ENCODE measurements around the gene PI4K2A. TPM values are rescaled to one million over a fixed set of nuclear protein-coding genes. Genes with fewer than 3 reads are reported as not detected.

Gene PI4K2A
- total and polyA plus RNA-seq, 2 of the 13 experiments (the other 11 are each of a cell fraction or from before 2014, with no cell fraction given) = 10.9 to 14.3 TPM

GRCh38 chr10:97687785-97688781, 47.6 kb downstream of the PI4K2A start (continued):
- TF ChIP-seq FOXA1 (IDR thresholded peaks at IDR 0.05) (no peak), FOXA1 (CRISPR knock-in tag; IDR thresholded peaks at IDR 0.05) (no peak), ATF1 (CRISPR knock-in tag; IDR thresholded peaks at IDR 0.05) (0 out of 2 replicates have a peak, but pooled peaks have one; percentile 30), GLMP (CRISPR knock-in tag; IDR thresholded peaks at IDR 0.05; ENCODE audit: borderline replicate concordance) (no peak), HMG20A (CRISPR knock-in tag; IDR thresholded peaks at IDR 0.05; ENCODE audit: borderline replicate concordance) (peak; percentile 52; the same call in 1 of the 2 replicates), ZNF121 (CRISPR knock-in tag; IDR thresholded peaks at IDR 0.05) (no peak), ZBTB20 (CRISPR knock-in tag; IDR thresholded peaks at IDR 0.05; ENCODE audit: borderline replicate concordance, low read depth) (no peak), ATAD3A (CRISPR knock-in tag; IDR thresholded peaks at IDR 0.05) (no peak), ZNF737 (CRISPR knock-in tag; IDR thresholded peaks at IDR 0.05; ENCODE audit: borderline replicate concordance) (no peak), ZNF607 (CRISPR knock-in tag; IDR thresholded peaks at IDR 0.05; ENCODE audit: borderline replicate concordance) (0 out of 2 replicates have a peak, but pooled peaks have one; percentile 9), ZNF720 (CRISPR knock-in tag; IDR thresholded peaks at IDR 0.05) (no peak), JUN (CRISPR knock-in tag; IDR thresholded peaks at IDR 0.05) (0 out of 2 replicates have a peak, but pooled peaks have one; percentile 20), ZNF180 (CRISPR knock-in tag; IDR thresholded peaks at IDR 0.05; ENCODE audit: borderline replicate concordance, low read depth) (no peak), GMEB1 (CRISPR knock-in tag; IDR thresholded peaks at IDR 0.05; ENCODE audit: borderline replicate concordance) (no peak), ZNF34 (CRISPR knock-in tag; IDR thresholded peaks at IDR 0.05; ENCODE audit: borderline replicate concordance) (no peak), SRSF4 (IDR thresholded peaks at IDR 0.05; ENCODE audit: low read depth, low read length, poor library complexity, severe bottlenecking) (no peak), ZNF138 (CRISPR knock-in tag; IDR thresholded peaks at IDR 0.05; ENCODE audit: low read depth) (no peak), RCOR2 (CRISPR knock-in tag; IDR thresholded peaks at IDR 0.05) (no peak), ZBTB4 (CRISPR knock-in tag; IDR thresholded peaks at IDR 0.05; ENCODE audit: borderline replicate concordance) (no peak)
- TF ChIP-seq, protein P1, sequence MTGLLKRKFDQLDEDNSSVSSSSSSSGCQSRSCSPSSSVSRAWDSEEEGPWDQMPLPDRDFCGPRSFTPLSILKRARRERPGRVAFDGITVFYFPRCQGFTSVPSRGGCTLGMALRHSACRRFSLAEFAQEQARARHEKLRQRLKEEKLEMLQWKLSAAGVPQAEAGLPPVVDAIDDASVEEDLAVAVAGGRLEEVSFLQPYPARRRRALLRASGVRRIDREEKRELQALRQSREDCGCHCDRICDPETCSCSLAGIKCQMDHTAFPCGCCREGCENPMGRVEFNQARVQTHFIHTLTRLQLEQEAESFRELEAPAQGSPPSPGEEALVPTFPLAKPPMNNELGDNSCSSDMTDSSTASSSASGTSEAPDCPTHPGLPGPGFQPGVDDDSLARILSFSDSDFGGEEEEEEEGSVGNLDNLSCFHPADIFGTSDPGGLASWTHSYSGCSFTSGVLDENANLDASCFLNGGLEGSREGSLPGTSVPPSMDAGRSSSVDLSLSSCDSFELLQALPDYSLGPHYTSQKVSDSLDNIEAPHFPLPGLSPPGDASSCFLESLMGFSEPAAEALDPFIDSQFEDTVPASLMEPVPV (CRISPR knock-in tag; IDR thresholded peaks at IDR 0.05) = no peak
